H1 (cell line): ENCODE results near the gene PLA2G4D. TPM values are rescaled to one million over a fixed set of nuclear protein-coding genes. Genes with fewer than 3 reads are reported as not detected.

Experiments used
- EP300 ChIP-seq, 2 experiments: IDR thresholded peaks; 1 replicate in 1 of 2; 2 replicates in 1 of 2; pipeline ENCODE4 v1.6.1; 2011 to 2012; ENCODE audit warnings: low read depth in 2 of 2, low read length in 2 of 2, mild to moderate bottlenecking in 2 of 2, borderline replicate concordance in 1 of 2, inconsistent platforms in 1 of 2, moderate library complexity in 1 of 2
- KDM4A ChIP-seq: IDR thresholded peaks from one replicate; pipeline ENCODE4 v1.7.1; 2012; ENCODE audit warnings: low read depth, mild to moderate bottlenecking, moderate library complexity, low read length, inconsistent platforms; ENCODE audit not compliant: severe bottlenecking
- PHF8 ChIP-seq: fragments of 200-600 bp; sonication (generic); conservative IDR thresholded peaks from 2 replicates; pipeline ENCODE4 v1.7.1; 2012; ENCODE audit warnings: low read depth, mild to moderate bottlenecking, inconsistent platforms, low read length, moderate library complexity
- polyA plus RNA-seq, 7 experiments: library from polyadenylated mRNA; depleted of rRNA in 3 of 7; stranded (reverse) in 5 of 7; unstranded in 2 of 7; fragments of >200 nt in 5 of 7; fragments of 200-250 nt in 2 of 7; gene quantifications; 1 replicate in 5 of 7; 2 replicates in 1 of 7; 4 replicates in 1 of 7; pipeline versions ENCODE4 v1.2.1 to v1.2.3, GENCODE V29; 2011 to 2013; ENCODE audit warnings: missing spikeins in 2 of 7, mixed read lengths in 2 of 7
- total RNA-seq: library from RNA; stranded (reverse); fragmentation: NEBNext Ultra II Directional; extraction: Animal tissue kit (Norgen Biotek cat#: 25700); gene quantifications from 2 replicates; pipeline ENCODE4 v1.2.1, GENCODE V29; 2021

Gene PLA2G4D
- total and polyA plus RNA-seq, 2 of the 8 experiments (the other 6 are each of a cell fraction or from before 2014, with no cell fraction given) = 0.07 to 0.18 TPM

DNA sequence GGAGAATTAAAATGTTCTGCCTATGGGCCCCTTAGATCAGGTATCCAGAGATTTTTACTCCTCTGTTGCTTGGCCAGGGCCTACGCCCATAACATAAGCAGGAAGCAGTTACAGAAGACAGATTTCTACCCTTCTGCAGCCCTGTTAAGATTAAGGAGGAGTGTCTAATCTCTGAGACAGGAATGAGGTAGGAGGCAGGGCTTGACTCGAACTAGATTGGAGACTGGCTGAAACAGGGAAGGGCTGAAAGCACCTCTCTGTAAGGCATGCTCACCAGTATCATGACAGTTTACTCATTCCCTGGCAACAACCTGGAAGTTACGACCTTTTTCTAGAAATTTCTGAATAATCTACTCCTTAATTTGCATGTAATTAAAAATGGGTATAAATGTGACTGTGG lies 16.7 kb downstream of the PLA2G4D start (continued):
- no peak for TF ChIP-seq PHF8
- no peak for TF ChIP-seq KDM4A
- TF ChIP-seq EP300 (IDR thresholded peaks at IDR 0.05; ENCODE audit: borderline replicate concordance in 1 of 2, low read depth in 2 of 2, low read length in 2 of 2) = no peak
